CD4-positive, alpha-beta T cell treated with Interleukin-15 for 1 hour (primary cell): ENCODE results near the gene PUSL1.

Source experiments
- DNase-seq: peaks from one replicate; pipeline ENCODE4 v3.0.0-alpha.2; 2020

PUSL1 gene

DNA sequence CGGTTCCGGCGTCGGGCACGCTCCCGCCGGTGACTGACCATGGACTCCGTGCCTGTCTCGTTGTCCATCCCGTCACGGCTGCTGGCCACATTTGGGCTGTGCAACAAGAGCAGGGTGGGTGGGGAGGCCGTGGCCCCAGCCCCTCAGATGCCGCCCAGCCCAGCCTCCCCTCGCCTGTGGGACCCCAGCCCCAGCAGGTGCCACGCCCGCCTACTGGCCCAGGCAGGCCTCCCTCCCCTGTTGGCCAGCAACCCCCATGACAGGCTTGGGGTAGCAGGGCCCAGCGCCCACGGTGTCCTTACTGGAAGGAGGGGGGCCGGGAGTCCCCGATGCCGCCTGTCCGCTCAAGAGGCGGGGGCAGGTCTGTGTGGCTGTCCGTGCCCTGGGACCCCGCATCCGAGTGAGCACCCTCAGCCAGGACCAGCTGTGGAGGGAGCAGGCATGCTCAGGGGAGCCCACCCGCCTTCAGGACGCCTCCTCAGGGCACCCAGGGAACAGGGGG lies 33.7 kb downstream of the PUSL1 start:
- no peak for DNase-seq

DNA sequence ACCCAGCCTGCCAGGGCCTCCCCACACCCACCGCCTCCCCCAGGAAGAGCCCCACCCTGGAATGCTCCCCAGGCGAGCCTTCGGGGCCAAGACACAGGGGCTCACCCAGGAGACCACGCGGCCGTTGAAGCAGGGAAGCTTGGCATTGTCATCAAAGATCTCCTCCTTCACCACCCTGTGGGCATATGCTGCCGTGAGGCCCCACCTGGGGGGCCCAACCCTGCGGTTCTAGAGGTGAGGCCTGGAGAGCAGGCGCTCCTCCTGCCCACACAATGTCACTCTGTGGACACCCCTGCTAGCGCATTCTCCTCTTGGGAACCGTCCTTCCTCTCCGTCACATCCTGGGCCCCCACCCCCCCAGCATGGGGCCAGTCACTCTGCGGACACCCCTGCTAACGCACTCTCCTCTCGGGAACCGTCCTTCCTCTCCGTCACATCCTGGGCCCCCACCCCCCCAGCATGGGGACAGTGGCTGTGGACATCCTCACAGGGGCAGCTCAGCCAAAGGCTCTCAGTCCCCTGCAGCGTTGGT lies 34.3 kb downstream of the PUSL1 start:
- no peak for DNase-seq

GRCh38 chr1:1343811-1344421 lies 35.5 kb downstream of the PUSL1 start:
- DNase-seq: no peak

DNA sequence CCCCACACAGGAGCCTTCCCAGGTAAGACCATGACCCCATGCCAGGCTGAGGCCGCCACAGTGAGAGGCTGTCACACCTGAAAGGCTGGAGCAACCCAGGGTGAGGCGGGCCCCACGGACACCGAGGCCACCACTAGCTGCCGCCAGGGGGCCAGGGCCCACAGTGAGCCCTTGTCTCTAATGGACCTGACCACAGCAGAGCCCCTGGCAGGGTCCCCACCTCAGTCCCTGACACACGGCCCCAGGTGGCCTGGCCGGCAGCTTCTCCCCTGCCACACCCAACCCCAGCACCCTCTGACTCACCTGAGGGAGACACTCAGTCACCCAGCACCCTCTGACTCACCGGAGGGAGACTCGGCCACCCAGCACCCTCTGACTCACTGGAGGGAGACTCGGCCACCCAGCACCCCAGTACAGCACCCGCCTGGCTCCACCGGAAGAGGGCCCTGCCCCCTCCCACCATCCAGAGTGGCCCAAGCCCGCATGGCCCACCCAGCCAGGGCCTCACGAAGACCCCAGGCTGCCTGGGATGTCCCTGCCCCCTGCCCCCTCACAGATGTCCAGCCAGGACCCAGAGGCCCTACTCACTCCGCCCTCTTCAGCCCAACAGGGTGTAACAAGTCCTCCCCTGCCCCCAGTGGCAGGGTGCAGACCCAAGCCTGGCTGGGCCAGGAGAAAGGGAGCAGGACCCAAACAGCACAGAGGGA lies 36.4 kb downstream of the PUSL1 start:
- DNase-seq: no peak

DNA sequence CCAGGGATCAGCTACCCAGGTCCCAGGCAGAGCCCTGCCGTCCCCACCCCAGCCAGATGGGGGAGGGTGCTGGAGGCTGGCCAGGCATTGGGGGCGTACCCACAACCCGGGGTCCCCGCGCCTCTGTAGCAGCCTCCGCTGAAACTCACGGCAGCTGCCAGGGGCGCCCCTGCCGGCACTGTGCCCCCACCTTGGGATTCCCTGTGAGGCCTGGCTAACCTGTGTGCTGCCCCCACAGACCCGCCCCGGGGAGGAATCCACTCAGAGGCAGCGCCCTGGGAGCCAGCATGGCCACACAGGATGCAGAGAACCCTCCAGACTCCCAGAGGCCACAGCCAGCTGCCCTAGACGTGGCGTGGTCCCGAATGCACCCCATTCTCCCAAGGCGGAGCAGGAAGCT lies 37.0 kb downstream of the PUSL1 start:
- no peak for DNase-seq

DNA sequence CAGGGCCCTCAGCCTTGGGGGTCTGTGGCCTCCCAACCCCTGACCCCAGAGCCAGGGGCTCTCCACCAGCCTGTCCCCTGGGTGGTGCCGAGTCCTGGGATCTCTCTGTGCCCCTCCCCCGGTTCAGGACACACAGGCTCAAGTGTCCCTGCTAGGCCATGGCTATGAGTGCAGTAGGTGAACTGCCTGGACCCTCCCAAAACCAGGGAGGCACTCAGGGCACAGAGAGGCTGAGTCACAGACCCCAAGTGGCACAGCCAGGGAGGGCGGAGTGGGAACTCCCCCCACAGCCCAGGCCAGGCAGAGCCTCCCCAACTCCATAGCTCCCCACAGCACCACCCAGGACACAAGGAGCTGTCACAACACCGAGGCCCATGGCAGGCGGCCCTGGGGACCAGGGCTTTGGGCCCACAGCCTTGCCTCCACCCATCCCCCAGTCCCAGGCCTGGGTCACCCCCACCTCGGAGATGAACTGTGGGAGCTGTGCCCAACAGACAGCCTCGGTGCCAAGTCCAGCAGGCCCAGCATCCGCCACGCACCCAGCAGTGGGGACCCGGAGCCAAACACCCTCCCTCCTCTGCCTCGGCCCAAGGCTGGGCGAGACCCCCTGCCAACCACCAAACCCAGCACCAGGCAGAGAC lies 37.6 kb downstream of the PUSL1 start:
- no peak for DNase-seq

DNA sequence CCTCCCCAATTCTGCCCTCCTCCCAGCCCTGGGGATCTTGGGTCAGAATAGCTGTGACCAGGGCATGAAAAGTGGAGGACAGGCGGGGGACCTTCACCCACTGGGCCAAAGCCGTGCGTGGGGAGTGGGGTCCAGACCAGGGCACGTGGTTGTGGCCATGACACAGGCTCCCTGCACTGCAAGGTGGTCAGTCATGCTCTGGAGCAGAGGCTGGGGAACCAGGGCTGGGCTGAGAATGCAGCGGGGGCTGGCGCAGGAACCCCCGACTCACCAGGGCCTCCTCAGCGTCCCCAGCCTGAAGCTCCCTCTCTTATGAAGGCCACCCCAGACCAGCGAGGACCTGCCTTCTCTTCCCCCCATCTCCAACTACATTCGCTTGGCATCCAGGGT lies 38.1 kb downstream of the PUSL1 start:
- DNase-seq: no peak

DNA sequence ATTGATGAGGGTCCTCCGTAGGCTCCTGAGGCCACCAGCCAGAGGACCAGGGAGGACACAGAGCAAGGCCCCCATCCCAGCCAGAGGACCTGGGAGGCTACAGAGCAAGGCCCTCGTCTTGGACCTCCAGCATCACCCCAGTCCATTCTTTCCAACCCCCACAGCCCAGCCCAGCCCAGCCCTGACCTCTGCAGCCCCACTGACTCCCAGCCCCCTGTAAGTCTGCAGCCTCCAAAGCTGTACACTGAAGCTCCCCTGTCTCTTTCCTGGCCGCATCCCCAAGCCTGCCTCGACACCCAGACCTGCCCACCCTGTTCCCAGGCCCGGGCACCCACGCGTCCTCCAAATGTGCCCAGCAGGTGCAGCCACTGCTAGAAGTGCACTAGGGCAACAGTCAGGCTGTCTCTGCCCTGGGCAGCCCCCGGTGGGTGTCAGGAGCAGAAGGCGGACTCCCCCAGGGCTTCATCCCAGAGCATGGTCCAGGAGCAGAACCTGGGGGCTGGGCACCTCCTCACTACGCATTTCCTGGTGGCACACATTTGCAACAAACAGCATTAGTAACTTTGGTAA lies 38.7 kb downstream of the PUSL1 start:
- no peak for DNase-seq

DNA sequence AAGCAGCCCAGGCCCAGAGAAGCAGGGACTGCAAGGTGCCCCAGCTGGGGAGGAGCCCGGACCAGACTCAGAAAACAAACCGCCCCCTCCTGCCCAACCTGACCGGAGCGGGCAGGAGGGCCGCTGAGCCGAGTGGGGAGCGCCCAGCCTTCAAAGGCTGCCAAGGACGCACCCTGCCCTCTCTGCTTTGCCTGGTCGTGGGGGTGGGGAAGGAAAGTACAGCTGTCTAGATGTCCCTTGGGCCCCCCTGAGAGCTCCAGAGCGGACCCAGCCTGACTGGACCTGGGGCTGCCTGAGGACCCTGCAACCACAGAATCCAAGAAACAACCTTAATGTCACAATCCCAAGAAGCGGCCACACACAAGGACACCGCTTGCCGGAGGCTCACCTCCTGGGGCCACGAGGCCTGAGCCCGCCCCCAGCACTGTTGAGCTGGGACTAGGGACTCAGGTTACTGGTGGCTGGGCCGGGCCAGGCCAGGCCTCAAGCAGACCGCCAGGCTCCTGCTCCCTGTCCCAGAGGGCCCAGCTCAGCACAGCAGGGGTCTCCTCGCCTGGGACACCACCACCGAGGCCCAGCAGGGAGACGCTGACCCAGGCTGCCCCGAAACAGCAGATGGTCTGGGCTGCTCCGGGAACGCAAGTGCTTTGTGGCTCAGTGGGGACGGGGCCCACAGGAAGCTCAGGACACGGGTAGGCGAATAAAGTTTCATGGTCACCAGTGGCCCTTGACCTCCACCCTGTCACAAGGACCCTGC lies 39.4 kb downstream of the PUSL1 start:
- no peak for DNase-seq

DNA sequence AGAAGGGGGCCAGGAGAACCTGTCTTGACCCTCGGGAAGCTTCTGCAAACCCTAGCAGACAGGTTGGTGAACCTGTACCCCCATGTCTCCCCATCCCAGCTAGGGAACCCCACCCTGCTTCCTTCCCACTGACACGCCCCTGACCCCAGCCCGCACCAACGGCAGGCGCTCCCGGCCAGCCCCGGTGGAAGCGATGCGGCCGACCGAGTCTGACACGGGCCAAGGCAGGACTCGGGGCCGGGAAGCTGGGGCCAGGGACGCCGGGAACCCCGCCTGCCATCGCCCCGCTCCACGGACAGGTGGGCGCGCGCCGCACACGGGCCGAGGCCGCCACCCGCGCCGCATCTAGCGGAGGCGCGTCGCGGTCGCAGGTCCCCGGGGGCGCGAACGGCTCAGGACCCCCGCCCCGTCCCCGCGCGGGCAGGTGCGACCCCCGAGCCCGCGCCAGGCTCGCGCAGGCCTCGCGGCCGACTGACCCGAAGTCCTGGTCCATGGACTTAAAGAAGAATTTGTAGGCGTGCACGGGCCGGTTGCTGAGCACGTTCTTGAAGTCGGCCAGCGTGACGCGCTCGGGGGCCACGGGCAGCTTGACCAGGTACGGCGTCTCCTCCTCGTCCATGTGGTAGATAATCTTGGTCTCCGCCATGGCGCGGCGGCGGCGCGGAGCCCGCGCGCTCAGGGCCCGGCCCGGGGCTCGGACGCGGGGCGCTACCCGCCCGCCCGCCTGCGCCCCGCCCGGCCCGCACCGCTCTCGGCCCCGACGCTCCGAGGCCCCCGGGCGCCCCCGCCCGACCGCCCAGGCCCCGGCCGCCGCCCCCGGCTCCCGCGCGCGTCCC lies 40.2 kb downstream of the PUSL1 start:
- no peak for DNase-seq

DNA sequence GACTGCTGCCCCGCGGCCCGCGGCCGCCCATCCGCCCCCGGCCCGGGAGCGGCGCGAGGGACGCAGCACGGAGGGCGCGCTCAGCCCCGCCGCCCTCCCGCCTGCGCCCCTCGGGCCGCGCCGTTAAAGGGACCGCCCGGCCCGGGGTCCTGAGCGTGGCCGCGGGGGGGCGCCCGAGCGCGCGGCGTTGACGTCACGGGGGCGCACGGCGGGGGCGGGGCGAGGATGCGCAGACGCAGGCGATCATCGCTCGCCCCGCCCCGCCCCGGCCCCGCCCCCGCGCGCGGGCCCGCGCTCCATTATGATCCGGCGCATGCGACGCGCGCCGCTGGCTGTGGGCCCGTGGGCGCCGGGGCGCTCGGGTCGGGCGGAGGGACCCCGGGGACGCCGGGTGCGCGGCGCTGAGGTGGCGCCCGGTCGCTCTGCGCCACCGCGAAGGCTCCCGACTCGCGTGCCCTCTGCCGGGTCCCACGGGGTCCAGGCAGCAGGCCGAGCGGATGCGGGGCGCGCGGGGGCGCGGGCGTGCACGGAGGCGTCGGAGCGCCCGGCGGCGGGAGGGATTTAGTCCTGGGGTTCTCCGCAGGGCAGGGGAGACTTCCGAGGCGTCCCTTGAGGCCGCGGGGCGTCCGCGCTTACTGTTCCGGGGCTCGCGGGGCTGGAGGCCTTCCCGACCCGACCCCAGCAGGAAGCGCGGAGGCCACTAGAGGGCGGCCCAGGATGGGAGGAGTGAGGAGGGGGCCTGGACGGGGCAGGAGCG lies 41.0 kb downstream of the PUSL1 start, which contains the start of gene DVL1:
TSS of gene DVL1 (minus strand) at position 163 of the 757 bp plus-strand sequence. CDS start 353 bp downstream, outside the sequence.
- peak; percentile 72 for DNase-seq

DNA sequence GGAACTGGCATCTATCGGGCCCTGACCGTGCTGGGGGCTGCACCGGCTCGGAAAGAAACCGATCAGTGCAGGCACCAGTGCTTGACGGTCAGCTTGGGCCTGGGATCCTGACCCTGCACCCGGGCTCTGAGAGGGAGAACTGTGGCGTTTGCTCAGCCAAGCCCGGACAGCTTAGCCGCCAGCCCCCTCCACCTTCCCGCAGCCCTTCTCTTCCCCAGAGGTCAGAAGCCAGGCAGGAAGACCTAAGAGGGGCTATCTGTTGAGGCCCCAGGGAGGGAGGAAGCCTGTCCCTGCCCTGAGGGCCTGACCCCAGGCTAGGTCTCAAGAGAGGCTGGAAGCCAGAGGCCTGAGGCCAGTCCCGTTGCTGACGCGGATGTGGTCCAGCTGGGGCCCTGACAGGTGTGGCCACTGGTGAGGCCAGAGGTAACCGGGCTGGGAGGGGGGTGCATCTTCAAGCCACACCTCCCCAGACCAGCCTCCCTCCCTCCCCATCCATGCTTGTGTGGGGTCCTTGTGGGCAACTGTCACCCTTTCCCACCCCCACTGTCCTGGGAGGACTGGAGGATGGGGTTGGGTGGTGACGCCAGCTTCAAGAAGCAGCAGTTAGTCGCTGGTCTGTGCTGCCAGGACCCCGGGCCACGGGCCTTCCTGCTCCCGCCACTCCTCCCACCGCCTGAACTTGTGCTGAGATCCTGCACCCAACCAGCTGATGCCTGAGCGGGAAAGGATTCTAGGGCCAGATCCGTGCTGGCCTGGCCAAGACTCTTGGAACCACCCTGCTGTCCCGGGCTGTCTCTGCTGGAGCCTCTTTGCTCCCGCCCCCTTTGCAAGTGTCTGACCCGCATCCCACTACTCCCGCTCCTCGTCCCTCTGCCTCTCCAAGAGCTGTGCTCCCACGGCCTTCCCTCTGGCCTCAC lies 43.4 kb downstream of the PUSL1 start:
- DNase-seq: no peak

DNA sequence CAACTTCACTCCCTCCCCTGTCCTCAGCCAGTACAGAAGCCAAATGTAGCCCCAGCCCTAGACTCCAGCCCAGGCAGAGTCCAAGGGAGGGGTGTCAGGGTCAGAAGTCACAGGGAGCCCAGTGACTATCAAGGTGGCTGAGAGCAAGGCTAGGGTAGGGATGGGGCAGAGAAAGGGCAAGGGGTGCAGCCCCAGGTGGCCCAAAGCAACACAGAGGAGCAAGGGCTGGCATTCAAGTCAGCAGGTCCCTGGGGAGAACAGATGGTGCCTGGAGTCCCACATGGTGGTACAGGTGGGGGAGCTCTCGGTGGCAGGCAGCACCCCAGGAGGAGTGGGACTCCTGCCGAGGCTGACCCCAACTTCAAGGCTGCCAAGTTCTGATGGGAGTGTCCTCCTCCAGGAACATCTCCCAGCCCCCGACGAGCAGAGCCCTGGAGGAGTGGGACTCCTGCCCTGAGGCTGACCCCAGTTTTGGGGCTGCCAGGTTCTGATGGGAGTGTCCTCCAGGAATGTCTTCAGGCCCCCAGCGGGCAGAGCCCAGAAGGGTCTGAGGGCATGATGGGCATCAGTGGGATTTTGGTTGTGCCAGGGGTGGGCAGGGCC lies 44.5 kb downstream of the PUSL1 start:
- DNase-seq: no peak

DNA sequence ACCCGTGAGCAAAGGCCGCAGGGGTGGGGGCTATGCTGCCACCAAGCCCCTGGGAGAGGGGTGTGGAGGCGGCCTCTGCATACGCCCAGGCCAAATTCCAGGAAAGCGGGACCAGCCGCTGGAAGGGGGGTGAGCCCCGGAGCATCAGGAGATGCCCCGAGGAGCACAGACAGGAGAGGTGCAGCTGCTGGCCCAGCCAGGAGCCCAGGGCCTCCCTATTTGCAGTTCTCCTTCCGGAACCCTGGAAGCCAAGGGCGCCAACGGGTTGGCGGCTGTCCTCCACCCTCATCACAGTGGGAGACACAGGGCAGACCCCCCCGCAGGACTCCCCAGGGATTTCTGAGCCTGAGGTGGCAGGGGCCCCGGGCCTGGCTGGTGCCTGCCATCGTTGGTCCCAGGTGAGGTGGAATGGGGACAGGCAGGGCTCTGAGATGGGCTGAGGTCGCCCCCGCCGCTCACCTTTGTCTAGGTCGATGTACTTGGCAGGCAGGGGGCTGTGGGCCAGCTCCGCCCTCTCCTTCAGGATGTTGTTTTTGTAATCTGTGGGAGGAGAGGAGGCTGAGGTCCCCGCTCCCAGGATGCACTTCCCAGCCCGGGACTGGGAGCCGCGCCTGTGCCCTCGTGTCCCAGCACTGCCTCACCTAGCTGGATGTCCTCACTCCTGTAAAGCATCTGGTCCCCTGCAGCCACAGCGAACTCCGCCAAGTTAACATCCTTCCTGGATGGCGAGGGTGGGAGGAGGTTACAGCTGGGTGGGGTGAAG lies 45.2 kb downstream of the PUSL1 start:
- DNase-seq: no peak

- no peak for DNase-seq
Observed at GRCh38 chr1:1354271-1355247, 46.2 kb downstream of the PUSL1 start.

DNA sequence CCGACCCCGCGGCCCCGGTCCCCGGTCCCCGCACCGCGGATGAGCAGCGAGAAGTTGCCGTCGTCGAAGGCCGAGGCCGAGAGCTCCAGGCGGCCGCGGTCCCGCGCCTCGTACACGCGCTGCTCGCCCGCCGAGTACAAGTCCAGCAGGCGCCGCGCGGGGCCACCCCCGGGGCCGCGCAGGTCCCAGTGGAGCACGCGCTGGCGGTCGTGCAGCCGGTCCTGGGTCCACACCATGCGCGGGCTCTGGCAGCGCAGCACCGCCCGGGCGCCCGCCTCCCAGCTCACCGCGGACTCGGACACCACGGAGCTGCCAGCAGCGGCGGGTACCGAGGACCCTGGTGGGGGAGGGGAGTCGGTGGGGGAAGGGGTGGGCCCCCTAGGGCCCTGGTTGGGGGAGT lies 47.0 kb downstream of the PUSL1 start:
- DNase-seq: no peak

DNA sequence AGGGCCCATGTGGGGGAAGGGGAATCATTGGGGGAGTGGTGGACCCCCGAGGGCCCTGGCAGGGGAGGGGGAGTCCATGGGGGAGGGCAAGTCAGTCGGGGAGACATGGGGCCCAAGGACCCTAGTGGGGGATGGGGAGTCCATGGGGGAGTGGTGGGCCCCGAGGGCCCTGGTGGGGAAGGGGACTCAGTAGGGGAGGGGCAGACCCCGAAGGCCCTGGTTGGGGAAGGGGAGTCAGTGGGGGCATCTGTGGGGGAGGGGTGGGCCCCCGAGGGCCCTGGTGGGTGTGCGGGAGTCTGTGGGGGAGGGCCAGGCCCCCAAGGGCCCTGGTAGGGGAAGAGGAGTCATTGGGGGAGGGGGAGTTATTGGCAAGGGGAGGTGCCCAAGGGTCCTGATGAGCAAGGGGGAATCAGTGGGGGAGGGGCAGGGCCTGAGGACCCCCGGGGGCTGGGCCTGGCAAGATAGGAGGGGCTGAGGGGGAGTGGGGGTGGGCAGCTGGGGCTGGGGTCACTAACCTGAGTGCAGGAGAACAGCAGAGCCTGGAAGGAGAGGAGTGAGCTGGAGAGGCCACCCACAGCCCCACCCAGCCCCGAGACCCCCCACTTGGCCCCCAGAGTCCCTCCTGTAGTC lies 47.9 kb downstream of the PUSL1 start:
- no peak for DNase-seq
